ENCODE data around the gene LPGAT1. TPM values are rescaled to one million over a fixed set of nuclear protein-coding genes. Genes with fewer than 3 reads are reported as not detected.

Gene LPGAT1
- total RNA-seq, 2 donors from 2014 or later: 15.4 to 18.7 TPM

DNA sequence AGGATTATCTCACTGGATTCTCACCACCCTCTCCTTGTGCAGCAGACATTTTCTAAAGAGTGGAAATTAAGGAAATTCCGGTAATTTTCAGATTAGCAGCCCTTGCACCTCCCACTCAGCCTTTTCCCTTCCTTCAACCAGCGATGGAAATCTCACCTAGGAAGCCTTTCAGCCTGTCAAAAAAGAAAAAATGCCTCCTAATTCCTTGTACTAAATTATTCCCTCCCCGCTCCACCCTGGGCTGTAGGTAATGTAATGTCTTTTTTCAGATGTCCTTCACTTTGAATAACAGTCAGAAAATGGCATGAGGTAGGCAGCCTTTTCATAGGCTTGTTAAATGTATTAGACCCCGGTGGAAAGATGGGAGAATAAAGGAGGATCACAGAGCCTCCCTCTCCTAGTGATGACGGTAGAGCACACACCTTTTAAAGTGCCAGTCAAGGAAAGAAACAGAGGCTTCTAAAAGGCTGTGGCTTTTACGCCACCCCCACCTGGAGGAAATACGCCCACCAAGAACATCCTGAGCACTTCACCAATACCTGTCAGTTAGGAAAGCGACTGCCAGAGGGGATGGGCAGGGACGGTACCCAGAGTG lies 92.4 kb downstream of the LPGAT1 start:
- ATAC-seq (replicated peaks): peak; percentile 17
- H3K36me3 Mint-ChIP-seq (ENCODE audit: low read depth): no peaks in the 10 kb centered on the region
- peaks cover 8% of the 10 kb centered on the region for H3K27me3 Mint-ChIP-seq
- H3K4me1 Mint-ChIP-seq: peaks cover 26% of the 10 kb centered on the region
- peak overlapping the region; percentile 20 for H3K4me3 Mint-ChIP-seq
- H3K9me3 Mint-ChIP-seq: no peaks in the 10 kb centered on the region
- H3K27ac Mint-ChIP-seq: no peak overlapping the region

DNA sequence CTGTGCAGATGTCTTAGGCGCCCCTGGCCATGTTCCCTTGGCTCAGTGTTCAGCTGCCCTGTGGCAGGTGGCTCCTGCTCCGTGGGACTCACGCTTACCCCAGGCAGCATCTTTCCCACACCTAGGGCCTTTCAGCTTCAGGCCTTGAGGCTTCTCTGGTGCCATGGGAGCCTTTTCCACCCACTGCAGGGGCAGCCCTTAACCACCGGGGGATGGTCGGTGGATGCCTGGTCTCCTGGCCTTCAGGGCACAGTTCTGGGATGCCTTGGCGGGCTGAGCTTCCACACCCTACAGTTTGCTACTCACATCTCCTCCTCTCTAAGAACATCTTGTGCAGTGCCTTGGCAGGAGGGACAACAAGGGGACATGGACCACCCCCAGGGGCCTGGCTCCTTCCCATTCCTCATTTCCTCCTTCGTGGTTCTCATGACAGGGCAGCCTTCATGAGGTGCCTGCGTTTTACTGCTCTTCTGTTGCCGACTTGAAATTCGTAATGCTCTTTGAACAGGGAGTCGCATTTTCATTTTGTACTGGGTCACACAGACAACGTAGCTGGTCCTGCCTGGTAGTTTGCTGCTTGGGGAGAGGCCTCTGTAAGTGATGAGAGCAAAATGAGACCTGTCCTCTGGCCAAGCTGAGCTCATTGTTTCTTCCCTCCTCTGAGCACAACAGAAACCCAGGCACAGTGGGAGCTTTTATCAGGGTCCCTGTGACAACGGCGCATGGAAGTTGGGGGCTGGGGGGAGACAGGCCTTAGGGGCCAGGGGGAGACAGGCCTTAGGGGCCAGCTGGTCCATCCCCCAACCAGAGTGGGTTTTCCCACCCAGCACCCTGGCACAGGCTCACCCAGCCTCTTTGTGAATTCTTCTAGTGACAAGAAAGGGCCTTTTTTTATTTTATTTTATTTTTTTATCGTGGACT lies 93.2 kb downstream of the LPGAT1 start:
- Mint-ChIP-seq H3K27ac (no peak overlapping the region), H3K9me3 (no peaks in the 10 kb centered on the region), H3K4me3 (no peak overlapping the region), H3K4me1 (peaks cover 26% of the 10 kb centered on the region), H3K27me3 (peaks cover 13% of the 10 kb centered on the region), H3K36me3 (ENCODE audit: low read depth) (no peaks in the 10 kb centered on the region)
- ATAC-seq (replicated peaks): no peak

DNA sequence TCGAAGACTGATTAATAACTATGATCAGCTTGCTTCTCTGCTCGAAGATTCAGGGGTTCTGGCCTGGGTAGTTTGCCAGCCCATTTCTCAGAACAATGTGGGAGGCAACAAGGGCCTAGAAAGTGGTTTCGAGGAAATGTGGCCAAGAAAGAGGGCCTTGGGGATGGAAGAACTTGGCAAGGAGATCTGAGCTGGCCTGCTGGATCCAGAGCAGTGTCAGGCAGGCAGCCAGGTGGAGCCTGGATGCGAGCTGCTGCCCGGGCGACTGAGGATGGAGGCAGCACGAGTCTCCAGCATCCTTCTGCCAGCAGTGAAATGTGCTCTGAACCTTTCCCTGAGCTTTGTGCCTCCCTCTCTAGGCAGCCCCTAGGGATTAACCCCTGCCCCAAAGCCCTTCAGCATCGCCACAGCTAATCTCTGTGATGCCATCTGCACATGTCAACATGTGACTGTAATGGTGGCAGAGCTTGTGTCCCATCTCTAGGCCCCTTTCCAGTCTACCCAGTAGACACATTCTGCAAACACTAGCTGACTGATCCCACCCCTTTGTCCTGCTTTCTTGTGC lies 94.1 kb downstream of the LPGAT1 start:
- Mint-ChIP-seq H3K27me3 (peaks cover 13% of the 10 kb centered on the region), H3K9me3 (no peaks in the 10 kb centered on the region), H3K27ac (no peak overlapping the region), H3K4me3 (no peak overlapping the region), H3K36me3 (ENCODE audit: low read depth) (no peaks in the 10 kb centered on the region), H3K4me1 (peaks cover 26% of the 10 kb centered on the region)
- ATAC-seq (replicated peaks): no peak

DNA sequence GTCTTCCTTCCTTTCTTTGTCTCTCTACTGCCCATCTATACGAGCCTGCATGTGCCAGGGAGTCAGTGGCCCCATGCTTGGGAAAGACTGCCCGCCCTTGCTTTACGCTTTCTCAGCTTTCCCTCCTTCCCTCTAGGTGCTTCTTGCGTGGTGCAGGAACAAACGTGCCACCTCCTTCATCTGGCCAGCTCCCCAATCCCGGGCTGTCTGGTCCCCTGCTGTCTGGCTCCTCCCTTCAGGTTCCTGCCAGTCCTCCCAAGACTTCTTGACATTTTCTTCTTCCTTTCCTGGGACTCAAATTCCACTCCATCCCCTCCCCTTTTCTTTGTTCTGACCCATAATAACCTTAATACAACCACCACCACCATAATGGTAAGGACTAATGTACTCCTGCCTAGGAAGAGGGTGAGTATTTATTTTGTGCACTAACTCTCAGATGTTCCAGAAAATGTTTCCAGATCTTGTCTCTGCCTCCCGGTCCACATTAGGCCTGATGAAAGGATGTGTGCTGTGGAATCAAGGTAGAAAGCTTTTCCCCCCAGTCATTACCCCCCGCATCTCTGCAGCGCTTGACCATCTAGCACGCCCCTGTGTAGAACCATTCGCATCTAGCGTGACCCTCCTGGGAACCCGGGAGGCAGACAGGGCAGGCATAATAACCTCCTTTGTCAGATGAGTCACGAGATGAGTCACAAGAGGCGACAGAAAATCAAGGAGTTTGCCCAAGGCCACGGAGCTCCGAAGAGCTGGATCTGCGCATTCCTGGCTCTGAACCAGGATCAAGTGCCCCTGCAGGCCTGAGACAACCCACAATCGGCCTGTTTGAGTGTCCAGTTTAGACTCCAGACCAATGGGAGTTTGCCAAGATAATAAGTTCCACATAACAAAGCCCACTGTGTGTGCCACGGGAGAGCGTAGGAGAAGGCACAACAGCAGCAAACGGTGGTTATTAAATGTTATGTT lies 95.1 kb downstream of the LPGAT1 start:
- no peaks in the 10 kb centered on the region for H3K9me3 Mint-ChIP-seq
- H3K27me3 Mint-ChIP-seq: peaks cover 13% of the 10 kb centered on the region
- peaks cover 26% of the 10 kb centered on the region for H3K4me1 Mint-ChIP-seq
- no peak overlapping the region for H3K27ac Mint-ChIP-seq
- peak; percentile 32 for ATAC-seq (replicated peaks)
- no peaks in the 10 kb centered on the region for H3K36me3 Mint-ChIP-seq (ENCODE audit: low read depth)
- no peak overlapping the region for H3K4me3 Mint-ChIP-seq

DNA sequence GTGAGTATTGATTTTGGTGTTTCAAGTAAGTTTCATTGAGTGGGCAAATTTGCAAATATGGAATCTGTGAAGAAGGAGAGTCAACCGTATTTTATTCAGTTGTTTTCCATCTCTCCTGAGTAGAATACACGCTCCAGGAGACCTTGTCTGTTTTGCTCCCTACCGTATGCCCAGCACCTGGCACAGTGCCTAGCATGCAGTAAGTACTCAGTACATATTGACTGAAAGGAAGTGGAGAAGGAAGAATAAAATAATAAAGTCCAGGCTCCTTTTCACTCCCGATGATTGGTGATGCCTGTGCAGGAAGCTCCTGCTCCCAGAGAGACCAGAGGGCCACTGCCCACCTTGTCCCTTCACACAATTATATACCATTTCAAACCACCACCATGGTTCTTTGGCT lies 95.8 kb downstream of the LPGAT1 start:
- Mint-ChIP-seq H3K27ac (no peak overlapping the region), H3K4me3 (no peak overlapping the region), H3K9me3 (no peaks in the 10 kb centered on the region), H3K36me3 (ENCODE audit: low read depth) (no peaks in the 10 kb centered on the region), H3K4me1 (peaks cover 24% of the 10 kb centered on the region), H3K27me3 (peaks cover 13% of the 10 kb centered on the region)
- no peak for ATAC-seq (replicated peaks)

DNA sequence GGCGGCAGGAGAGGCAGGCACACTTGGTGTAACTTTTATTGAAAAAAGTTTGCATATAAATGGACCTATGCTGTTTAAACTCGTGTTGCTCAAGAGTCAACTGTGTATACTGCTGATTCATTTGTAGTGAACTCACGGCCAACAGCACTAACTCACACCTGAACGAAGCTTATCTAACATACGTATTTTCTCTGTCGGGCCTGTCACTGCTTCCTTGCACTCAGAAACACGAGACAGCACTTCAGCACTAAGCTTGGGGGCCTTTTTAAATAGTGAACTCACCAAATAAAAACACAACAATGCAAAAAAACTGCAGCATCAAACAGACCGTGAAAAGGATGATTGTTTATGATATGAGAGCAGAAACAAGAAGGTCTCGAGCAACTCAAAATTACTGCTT lies 96.2 kb downstream of the LPGAT1 start:
- H3K4me1 Mint-ChIP-seq: peaks cover 19% of the 10 kb centered on the region

DNA sequence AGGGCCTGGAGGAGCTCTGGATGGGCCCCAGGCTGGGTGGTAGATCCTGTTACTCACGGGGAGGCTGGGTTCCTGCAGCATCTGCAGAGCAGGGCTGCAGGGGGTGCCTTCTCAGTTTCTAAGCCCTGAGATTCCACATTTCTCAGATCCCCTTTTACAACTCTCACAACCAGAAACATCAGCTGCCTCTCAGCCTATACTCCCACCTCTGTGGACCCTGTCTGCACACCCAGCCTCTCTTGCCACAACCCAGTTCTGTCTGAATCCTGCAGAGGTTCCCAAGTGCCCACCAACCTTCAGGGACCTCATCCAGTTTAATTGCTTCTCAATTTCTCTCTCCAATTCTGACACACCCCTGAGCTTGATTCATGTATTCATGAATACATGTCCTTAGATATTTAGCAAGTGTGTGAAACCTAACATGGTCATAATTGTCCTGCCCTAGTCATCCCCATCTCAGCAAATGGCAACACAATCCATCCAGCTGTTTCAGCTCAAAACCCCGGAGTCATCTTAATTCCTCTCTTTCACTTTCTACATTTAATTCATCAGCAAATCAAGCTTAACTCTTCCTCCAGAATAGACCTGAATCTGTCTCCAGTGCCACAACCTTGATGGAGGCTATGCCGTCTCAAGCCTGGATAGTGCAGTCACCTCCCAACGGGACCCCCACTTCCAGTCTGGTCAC lies 98.1 kb downstream of the LPGAT1 start:
- no peak for ATAC-seq (replicated peaks)

More for the DNA sequence above, 96.2 kb downstream of the LPGAT1 start:
- Mint-ChIP-seq H3K27ac (no peak overlapping the region), H3K36me3 (ENCODE audit: low read depth) (no peaks in the 10 kb centered on the region), H3K9me3 (no peaks in the 10 kb centered on the region), H3K4me3 (no peak overlapping the region), H3K27me3 (peaks cover 13% of the 10 kb centered on the region)
- ATAC-seq (replicated peaks): no peak

DNA sequence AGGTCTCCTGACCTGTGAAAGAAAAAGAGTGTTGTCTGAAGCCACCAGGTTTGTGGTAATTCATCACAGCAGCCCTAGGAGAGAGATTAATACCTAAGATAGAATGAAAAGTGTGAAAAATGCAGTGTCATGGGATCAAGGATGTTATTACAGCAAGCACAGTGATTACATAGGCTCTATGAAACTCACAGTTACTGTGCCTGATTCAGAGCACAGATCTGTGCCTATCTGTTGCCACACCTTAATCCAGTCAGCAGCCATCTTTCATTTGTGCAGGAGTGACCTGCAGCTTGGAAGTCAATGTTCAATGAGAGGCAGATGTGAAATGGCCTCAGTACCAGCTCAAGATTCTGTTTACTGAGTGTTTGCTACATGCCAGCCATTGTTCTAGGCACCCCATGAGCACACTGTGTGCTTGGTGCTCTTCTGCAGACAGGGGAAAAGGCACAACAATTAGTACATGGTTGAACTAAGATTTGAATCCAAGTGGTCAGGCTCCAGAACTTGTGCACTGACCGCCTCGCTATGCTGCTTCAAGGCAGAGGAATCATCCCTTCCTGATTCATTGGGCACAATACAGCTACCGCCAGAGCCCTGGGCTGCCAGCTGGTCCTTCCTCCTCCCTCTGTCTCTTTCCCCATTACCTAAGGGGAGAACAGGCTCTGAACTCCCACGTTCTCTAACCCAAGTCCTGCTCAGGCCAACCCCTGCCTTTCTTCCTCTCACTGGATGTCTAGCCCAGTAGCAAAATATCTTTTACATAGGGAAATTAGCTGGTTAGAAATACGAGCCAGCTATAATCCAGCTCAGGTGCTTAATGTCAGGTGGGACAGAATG lies 98.9 kb downstream of the LPGAT1 start:
- Mint-ChIP-seq H3K4me3 (no peak overlapping the region), H3K27ac (no peak overlapping the region), H3K36me3 (ENCODE audit: low read depth) (no peaks in the 10 kb centered on the region), H3K9me3 (no peaks in the 10 kb centered on the region), H3K27me3 (peaks cover 13% of the 10 kb centered on the region), H3K4me1 (peaks cover 6% of the 10 kb centered on the region)
- ATAC-seq (replicated peaks): no peak

More for the DNA sequence above, 98.1 kb downstream of the LPGAT1 start:
- no peaks in the 10 kb centered on the region for H3K36me3 Mint-ChIP-seq (ENCODE audit: low read depth)
- H3K4me1 Mint-ChIP-seq: peaks cover 6% of the 10 kb centered on the region
- no peaks in the 10 kb centered on the region for H3K9me3 Mint-ChIP-seq
- H3K27ac Mint-ChIP-seq: no peak overlapping the region
- H3K27me3 Mint-ChIP-seq: peaks cover 13% of the 10 kb centered on the region
- no peak overlapping the region for H3K4me3 Mint-ChIP-seq

DNA sequence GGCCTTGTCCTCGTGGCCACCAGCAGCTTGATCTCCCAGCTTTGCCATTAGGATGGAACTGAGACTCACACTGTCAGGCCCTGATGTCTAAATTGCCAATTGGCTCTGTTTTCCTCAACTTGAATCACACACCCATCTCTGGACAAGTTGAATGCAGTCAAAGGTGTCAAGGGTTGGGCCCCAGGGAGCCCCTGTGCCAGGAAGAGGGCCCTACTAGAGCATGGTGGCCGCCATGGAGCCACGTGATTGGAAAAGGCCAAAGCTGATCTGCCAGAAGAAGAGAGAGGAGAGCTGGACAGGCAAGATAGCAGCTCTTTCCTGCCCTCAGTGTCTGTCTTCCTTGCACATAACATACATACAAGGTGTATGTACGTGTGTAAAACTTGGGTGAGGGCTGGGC lies 100.2 kb downstream of the LPGAT1 start:
- Mint-ChIP-seq H3K4me1 (peaks cover under 1% of the 10 kb centered on the region), H3K36me3 (ENCODE audit: low read depth) (no peaks in the 10 kb centered on the region), H3K4me3 (no peak overlapping the region), H3K9me3 (no peaks in the 10 kb centered on the region), H3K27ac (no peak overlapping the region), H3K27me3 (peaks cover 9% of the 10 kb centered on the region)
- no peak for ATAC-seq (replicated peaks)

DNA sequence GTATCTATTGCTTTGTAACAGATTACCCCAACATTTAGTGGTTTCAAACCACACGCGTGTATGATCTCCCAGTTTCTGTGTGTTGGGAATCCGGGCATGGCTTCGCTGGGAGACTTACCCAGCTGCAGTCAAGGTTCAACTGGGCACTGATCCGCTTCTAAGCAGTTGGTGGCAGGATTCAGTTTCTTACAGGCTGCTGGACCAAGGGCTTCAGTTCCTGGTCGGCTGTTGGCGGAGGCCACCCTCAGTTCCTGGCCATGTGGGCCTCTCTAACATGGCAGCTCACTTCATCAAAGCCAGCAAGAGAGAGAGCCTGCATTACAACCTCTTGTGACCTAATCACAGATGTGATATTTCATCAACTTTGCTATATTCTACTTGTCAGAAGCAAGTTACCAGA lies 101.3 kb downstream of the LPGAT1 start:
- Mint-ChIP-seq H3K9me3 (no peaks in the 10 kb centered on the region), H3K27me3 (peaks cover 4% of the 10 kb centered on the region), H3K27ac (no peak overlapping the region), H3K4me1 (no peaks in the 10 kb centered on the region), H3K36me3 (ENCODE audit: low read depth) (no peaks in the 10 kb centered on the region), H3K4me3 (no peak overlapping the region)
- ATAC-seq (replicated peaks): no peak

DNA sequence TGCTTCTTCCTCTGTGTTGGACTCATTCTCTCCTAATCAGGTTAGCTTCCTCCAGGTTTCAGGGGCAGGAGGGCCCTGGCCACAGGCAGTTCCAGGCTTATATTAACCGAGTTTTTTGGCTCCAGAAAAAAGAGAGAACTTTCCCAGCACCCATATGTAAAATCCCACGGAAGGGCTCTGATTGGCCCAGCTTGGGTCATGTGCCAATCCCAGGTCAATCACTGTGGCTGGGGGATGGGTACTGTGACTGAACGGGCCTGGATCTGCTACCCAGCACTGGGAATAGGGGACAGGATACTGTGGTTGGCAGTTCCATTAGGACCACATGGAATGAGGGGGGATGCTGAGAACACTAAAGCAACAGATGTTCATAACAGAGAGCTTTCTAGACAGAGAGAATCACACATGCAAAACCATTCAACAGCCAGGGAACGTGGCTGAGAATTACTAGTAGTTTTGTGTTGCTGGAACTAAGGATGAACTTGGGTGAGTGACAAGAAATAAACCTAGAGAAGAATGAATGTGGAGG lies 104.0 kb downstream of the LPGAT1 start:
- no peak overlapping the region for H3K27ac Mint-ChIP-seq
- peaks cover 7% of the 10 kb centered on the region for H3K27me3 Mint-ChIP-seq
- ATAC-seq (replicated peaks): no peak
- no peaks in the 10 kb centered on the region for H3K9me3 Mint-ChIP-seq
- no peaks in the 10 kb centered on the region for H3K4me1 Mint-ChIP-seq
- no peaks in the 10 kb centered on the region for H3K36me3 Mint-ChIP-seq (ENCODE audit: low read depth)
- H3K4me3 Mint-ChIP-seq: no peak overlapping the region

DNA sequence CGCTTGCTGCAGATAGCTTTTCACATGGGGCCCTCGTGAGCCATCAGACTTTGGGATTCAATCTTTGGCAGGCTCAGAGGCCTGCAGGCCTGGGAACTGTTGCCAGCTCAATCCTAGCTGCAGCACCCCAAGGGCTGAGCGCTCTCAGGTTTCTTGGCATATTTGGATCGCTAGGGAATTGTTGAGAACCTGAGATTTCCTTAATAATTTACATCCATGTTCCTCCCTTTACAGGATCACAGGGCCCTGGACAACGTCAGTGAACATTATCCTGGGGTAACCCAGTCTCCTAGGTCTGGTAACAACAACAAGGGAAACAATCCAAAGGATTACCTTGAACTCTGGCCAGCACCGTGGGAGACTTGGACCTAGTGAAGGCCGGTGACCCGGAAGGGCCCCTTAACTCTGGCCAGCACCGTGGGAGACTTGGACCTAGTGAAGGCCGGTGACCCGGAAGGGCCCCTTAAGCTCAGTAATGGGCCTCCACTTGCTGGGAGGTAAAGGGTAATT lies 105.8 kb downstream of the LPGAT1 start:
- no peak overlapping the region for H3K4me3 Mint-ChIP-seq
- peaks cover 4% of the 10 kb centered on the region for H3K9me3 Mint-ChIP-seq
- no peak overlapping the region for H3K27ac Mint-ChIP-seq
- H3K36me3 Mint-ChIP-seq (ENCODE audit: low read depth): no peaks in the 10 kb centered on the region
- no peaks in the 10 kb centered on the region for H3K4me1 Mint-ChIP-seq
- no peak for ATAC-seq (replicated peaks)
- peaks cover 14% of the 10 kb centered on the region for H3K27me3 Mint-ChIP-seq

DNA sequence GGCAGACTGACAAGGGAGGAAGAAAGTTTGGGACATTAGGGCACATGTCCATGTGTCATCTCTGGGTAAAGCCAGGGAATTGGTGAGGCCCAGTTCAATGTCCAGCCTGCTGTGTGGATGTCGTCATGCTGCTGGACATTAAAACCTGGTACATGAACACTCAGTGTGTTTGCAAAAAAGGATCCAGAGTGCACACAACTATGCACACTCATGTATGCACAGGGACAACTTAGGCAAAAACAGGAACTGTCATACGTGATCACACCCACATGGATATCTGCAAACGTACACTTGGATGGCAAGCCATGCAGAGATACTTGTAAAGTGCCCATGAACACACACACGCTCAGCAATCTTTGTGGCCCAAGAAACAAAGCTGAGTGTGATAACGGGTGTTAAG lies 107.3 kb downstream of the LPGAT1 start:
- H3K36me3 Mint-ChIP-seq (ENCODE audit: low read depth): no peaks in the 10 kb centered on the region
- no peak overlapping the region for H3K27ac Mint-ChIP-seq

More for the DNA sequence above, 107.3 kb downstream of the LPGAT1 start:
- Mint-ChIP-seq H3K27me3 (peaks cover 14% of the 10 kb centered on the region), H3K9me3 (peaks cover 5% of the 10 kb centered on the region), H3K4me1 (no peaks in the 10 kb centered on the region), H3K4me3 (no peak overlapping the region)
- ATAC-seq (replicated peaks): no peak

Measured in activated T-helper 17 cell treated with anti-CD3 and anti-CD28 coated beads, Interleukin-2, amount 50 U/mL, for 72 hours (primary cell).